ENCODE results near the gene ATXN7L1. TPM values are rescaled to one million over a fixed set of nuclear protein-coding genes. Genes with fewer than 3 reads are reported as not detected.
A peak's percentile ranks its signal among the peaks of the same experiment; 100 is the strongest.

The ATXN7L1 gene
- total RNA-seq, 4 donors from 2014 or later: 12.3 to 28.8 (median 21.0) TPM

- intact Hi-C loops (cut with DNase I; ENCODE audit: low total_unique reads): no loop called here
- in situ Hi-C loops (cut with MboI; ENCODE audit: low pct_ligation_motif_present in 1 of 4, low pct_unique_long_range_greater_than_20kb in 1 of 4, low sequenced_read_pairs in 3 of 4): no loop called here
- no peaks in the 10 kb centered on the region for H3K36me3 ChIP-seq
- peaks cover 0 to 30% (median 22%) of the 10 kb centered on the region in 4 donors for H3K4me1 ChIP-seq
- WGBS, 2 donors (ENCODE audit: low coverage in 1 of 2): 40% methylated on average over 3 of the region's 3 CpGs
- H3K9me3 ChIP-seq: no peaks in the 10 kb centered on the region
- TF ChIP-seq EP300 (IDR thresholded peaks at IDR 0.05; ENCODE audit: low read depth): no peak
- no peak for TF ChIP-seq CTCF (IDR thresholded peaks at IDR 0.05)
- TF ChIP-seq POLR2A (IDR thresholded peaks at IDR 0.05): no peak
- no peak for TF ChIP-seq POLR2AphosphoS5 (IDR thresholded peaks at IDR 0.05)
- H3K27ac ChIP-seq: peak overlapping the region in 3 of 4 donors; percentile 64 to 73 (median 72)
- H3K4me3 ChIP-seq: no peak overlapping the region
- no peaks in the 10 kb centered on the region for H3K27me3 ChIP-seq
- no peak for DNase-seq
Measured at GRCh38 chr7:105897999-105898398, 21.6 kb upstream of the ATXN7L1 start.

GRCh38 chr7:105896407-105896911, 20.1 kb upstream of the ATXN7L1 start:
- Histone ChIP-seq H3K27me3 (no peaks in the 10 kb centered on the region), H3K4me3 (no peak overlapping the region), H3K27ac (peak overlapping the region; percentile 34 to 73 (median 68)), H3K4me1 (peaks cover 0 to 30% (median 22%) of the 10 kb centered on the region in 4 donors), H3K9me3 (no peaks in the 10 kb centered on the region), H3K36me3 (no peaks in the 10 kb centered on the region)
- peak; percentile 59 for DNase-seq
- in situ Hi-C loops (cut with MboI; ENCODE audit: low pct_ligation_motif_present in 1 of 4, low pct_unique_long_range_greater_than_20kb in 1 of 4, low sequenced_read_pairs in 3 of 4): no loop called here
- TF ChIP-seq POLR2A (IDR thresholded peaks at IDR 0.05) (no peak), POLR2AphosphoS5 (IDR thresholded peaks at IDR 0.05) (peak in 1 of 3 donors; percentile 43)
- intact Hi-C loops (cut with DNase I; ENCODE audit: low total_unique reads): no loop called here
- WGBS, 2 donors (ENCODE audit: low coverage in 1 of 2): 28 to 33% methylated on average over 1 of the region's 1 CpG

GRCh38 chr7:105894131-105894530, 17.7 kb upstream of the ATXN7L1 start:
- H3K4me1 ChIP-seq: peaks cover 0 to 30% (median 22%) of the 10 kb centered on the region in 4 donors
- TF ChIP-seq POLR2A (IDR thresholded peaks at IDR 0.05) (no peak), EP300 (IDR thresholded peaks at IDR 0.05; ENCODE audit: low read depth) (no peak), CTCF (IDR thresholded peaks at IDR 0.05) (no peak), POLR2AphosphoS5 (IDR thresholded peaks at IDR 0.05) (no peak)
- H3K27ac ChIP-seq: no peak overlapping the region
- DNase-seq: no peak
- no peaks in the 10 kb centered on the region for H3K27me3 ChIP-seq
- in situ Hi-C loops (cut with MboI; ENCODE audit: low pct_ligation_motif_present in 1 of 4, low pct_unique_long_range_greater_than_20kb in 1 of 4, low sequenced_read_pairs in 3 of 4) (no loop called here), intact Hi-C loops (cut with DNase I; ENCODE audit: low total_unique reads) (no loop called here)
- no peaks in the 10 kb centered on the region for H3K9me3 ChIP-seq
- no peaks in the 10 kb centered on the region for H3K36me3 ChIP-seq
- no peak overlapping the region for H3K4me3 ChIP-seq
- whole genome bisulfite sequencing, 2 donors (ENCODE audit: low coverage in 1 of 2): 77 to 90% methylated on average over 3 of the region's 3 CpGs

- TF ChIP-seq POLR2A (IDR thresholded peaks at IDR 0.05) (no peak), CTCF (IDR thresholded peaks at IDR 0.05) (no peak), POLR2AphosphoS5 (IDR thresholded peaks at IDR 0.05) (no peak), EP300 (IDR thresholded peaks at IDR 0.05; ENCODE audit: low read depth) (no peak)
- WGBS, 2 donors (ENCODE audit: low coverage in 1 of 2): 89 to 96% methylated on average over 2 of the region's 2 CpGs
- intact Hi-C loops (cut with DNase I; ENCODE audit: low total_unique reads) (no loop called here), in situ Hi-C loops (cut with MboI; ENCODE audit: low pct_ligation_motif_present in 1 of 4, low pct_unique_long_range_greater_than_20kb in 1 of 4, low sequenced_read_pairs in 3 of 4) (no loop called here)
- Histone ChIP-seq H3K27me3 (no peaks in the 10 kb centered on the region), H3K27ac (no peak overlapping the region), H3K4me1 (peaks cover 0 to 15% (median 9%) of the 10 kb centered on the region in 4 donors), H3K4me3 (no peak overlapping the region), H3K9me3 (no peaks in the 10 kb centered on the region), H3K36me3 (no peaks in the 10 kb centered on the region)
- DNase-seq: no peak
Measured at GRCh38 chr7:105892387-105892786, 16.0 kb upstream of the ATXN7L1 start.
